Bone marrow (tissue), 2 donors: ENCODE measurements around the gene SEMA4C.
"Not testable (repeated sequence)": the region's sequence is repeated elsewhere in the genome, so short reads cannot be mapped to it uniquely, and the experiment has no call there.

Experiments used
- DNase-seq, 2 donors: peaks; one replicate each; lab custom pipeline; 2025; lab: John Stamatoyannopoulos, UW

SEMA4C gene

GRCh38 chr2:96898135-96898505 is 28.2 kb upstream of the SEMA4C start:
- no peak for DNase-seq

GRCh38 chr2:96897491-96898134 is 27.7 kb upstream of the SEMA4C start:
- no peak for DNase-seq

- no peak for DNase-seq
Observed at GRCh38 chr2:96895746-96896651, 26.1 kb upstream of the SEMA4C start.

DNA sequence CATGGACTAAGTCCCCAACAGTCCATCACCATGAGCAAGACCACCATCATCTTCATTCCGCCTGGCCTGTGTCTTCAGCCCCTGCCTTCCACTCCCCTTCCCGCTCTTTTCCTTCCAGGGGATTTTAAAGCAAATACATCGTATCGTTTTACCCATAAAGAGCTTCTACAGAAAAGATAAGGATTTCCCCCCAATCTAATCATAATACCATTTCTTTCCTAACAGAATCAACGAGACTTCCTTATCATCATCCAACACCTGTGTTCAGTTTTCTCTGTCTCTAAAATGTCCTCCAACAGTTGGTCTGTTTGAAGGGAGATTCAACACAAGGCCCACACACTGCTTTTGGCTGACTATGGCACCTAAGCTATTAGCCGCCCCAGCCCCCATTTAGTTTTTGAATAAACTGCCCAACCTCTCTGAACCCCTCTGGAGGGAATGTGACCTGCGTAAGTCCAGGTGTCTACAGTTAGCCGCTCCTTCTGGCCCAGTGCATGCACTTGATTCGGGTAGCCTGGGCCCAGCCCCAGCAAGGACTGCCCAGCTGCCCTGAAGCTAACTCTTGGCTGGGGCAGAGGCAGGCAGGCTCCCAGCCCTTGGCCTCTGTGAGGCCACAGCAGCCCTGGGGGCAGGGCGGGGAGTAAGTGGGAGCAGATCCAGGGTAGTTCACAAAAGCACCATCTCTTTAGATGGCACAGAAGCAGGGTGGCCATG is 25.3 kb upstream of the SEMA4C start:
- DNase-seq, result no peak

- DNase-seq, result no peak
Observed at GRCh38 chr2:96894151-96894531, 24.3 kb upstream of the SEMA4C start.

DNA sequence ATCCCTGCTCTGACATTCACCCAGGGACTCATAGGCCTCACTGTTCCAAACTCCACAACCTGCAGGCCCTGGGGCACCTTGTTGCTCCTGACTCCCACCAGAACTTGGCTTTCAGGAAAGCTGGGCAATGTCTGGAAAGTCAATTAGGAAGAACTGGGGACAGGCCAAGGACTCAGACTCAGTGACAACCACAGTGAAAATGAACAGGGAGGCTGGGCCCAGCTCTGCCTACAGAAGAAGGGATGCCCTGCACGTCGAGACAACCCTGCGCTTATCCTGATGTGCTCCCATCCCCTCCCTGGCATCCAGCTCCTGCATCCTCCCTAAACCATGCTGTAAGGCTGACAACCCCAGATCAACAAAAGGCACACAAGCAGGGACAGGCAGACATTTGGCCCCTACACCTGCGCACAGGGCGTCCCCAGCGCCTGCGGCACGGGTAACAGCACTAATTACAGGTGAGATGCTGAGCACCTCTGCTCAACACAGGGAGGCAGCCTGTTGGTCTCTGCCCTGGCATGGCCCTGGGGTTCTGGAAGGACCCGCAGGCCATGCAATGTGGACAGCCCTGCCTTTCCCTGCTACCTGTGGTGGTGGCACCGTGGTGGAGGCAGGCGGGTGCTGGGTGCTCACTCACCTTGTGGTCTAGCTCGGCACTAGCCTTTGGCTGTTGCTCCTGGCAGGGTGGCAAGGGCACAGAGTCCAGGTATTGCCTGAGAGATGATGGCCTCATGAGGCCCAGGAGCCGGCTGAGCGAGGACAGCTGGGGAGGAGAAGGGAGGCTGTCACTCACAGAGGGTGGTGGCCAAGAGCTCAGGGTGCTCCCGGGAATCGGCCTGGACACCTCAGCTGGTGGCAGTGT is 23.6 kb upstream of the SEMA4C start:
- no peak for DNase-seq

- no peak for DNase-seq
Observed at GRCh38 chr2:96891591-96892333, 21.9 kb upstream of the SEMA4C start.

DNA sequence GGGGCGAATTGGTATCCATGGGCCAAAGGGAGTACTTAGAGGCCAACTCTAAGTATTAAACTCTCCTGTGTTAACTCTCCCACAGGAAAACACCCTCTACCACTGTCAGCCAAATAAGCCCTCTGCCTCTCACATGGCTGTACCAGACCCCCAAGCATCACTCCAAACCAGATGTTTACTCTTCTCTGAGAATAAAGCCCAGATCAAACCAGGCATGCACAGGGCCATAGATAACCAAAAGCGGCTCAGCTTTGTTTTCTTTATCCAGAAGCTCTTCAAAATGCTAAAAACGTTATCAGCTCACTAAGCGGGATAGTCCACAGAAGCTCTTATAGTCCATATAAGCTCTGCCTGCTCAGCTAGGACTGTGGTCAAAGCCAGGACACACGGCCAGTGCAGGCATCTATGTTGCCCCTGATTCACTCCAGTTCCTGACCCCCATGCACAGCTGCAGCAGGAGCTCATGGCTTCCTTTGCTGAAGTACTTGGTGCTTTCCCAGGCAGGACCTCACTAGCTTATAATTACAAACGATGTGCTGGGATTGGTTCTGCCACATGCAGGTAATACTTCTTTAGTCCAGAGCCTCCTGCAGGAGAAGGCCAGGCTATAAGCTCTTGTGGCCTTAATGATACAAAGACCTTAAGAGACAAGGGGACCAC is 21.0 kb upstream of the SEMA4C start:
- no peak for DNase-seq

DNA sequence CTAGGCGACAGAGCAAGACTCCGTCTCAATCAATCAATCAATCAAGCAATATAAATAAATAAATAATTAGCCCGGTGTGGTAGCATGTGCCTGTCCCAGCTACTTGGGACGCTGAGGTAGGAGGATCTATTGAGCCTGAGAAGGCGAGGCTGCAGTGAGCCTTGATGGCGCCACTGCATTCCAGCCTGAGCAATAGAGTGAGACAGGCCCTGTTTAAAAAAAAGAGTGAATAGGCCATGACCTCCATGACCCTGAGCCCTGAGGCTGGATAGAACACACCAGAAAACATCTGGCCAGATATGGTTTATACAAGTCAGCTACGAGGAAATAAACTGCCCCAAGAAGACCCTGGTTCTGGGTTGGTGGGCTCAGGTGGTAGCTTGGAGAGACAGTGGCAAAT is 20.4 kb upstream of the SEMA4C start:
- DNase-seq, result no peak

- not testable (repeated sequence) for DNase-seq
Observed at GRCh38 chr2:96889502-96889901, 19.6 kb upstream of the SEMA4C start.

DNA sequence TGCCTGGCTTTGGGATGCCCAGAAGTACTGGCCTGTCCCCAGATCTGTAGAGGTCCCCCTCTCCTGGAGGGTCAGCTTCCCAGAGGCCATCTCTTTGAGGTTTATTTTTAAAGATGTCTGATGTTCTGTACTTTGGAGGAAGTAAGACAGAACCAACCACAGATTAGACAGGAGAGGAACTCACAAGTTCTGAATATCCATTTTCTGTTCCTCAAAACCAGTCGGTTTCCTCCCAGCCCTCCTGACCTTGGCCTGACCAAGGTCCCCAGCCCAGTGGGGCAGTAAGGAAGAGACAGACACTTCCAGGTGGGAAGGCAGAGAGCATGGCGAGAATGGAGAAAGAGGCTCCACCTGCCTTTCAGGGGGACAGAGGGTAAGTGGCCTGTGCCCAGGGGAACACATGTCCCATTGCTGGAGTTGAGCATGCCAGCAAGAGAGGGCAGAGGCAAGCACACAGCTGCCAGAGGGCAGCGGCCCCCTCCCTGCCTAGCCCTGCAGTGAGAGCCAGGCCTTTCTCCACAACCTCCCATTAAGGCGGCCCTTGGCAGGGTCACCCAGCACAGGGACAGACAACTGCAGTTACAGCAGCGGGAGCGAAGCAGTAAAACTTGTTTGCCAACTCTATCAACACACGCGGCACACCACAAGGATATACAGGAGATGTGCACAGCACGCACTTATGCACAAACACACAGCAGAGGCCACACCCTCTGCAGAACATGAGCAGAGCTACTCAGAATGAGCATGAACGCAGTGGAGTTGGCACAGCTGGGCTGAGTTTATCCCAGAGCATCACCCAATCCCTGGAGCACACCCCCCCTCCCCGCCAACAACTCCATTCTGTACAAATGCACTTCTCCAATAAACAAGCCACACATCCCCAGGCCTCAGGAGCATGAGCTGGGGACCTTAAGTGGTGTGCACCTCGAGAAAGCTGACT is 18.5 kb upstream of the SEMA4C start:
- no peak for DNase-seq

GRCh38 chr2:96887493-96888012 is 17.7 kb upstream of the SEMA4C start:
- no peak for DNase-seq

GRCh38 chr2:96885432-96886347 is 15.8 kb upstream of the SEMA4C start:
- DNase-seq, result no peak

DNA sequence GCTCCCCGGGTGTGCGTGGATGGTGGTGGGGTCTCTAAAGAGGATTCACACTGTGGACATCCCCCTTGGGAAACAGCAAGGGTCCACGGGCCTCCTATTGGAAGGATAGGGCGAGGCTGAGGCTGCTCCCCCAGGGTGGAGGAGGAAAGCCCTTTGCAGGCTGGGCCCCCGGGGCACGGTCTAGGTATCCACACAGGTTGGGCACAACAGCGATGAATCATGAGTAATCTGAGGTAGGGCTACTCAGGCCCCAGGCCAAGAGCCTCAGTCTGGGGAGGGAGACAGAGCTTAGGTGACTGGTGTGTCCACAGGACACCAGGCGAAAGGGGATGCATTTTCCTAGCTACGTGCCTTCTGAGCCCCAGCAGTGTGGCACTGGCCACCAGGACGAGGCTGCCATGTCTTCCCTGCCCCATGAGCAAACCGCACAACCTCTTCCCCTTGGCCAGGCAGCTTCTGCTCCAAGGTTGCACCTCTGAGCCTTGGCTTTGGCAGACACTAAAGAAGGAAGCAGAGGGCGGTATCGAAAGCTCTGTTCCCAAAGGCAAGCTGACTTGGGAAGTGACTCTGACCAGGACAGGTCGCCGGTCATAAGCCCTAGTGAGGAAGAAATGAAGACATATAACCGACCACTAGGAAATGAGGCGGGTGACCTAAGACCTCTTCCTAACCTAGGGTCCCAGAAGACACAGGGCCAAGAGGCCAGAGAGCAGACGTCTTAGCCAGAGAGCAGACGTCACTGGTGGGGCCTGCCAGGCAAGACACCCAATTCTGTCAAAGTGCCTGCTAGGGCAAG is 14.6 kb upstream of the SEMA4C start:
- DNase-seq, result no peak

DNA sequence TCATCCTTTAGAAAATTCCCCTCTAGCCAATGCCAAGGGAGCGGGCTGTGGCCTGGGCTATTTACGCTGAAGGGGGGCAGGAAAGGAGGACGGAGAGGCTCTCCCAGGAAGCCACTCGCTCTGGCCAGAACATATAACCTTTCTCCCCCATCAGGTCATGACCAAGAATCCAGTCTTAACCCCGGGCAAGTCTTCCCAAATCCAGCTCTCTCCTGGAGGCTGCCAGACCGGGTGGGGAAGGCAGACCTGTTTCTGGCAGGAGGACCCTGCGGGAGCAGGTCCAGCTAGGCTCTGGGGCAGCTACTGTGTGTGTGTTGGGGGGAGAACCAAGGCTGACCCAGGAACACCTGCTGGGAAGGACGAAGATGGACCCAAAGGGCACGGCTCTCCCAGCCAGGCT is 13.4 kb upstream of the SEMA4C start:
- no peak for DNase-seq

- DNase-seq, result no peak
Observed at GRCh38 chr2:96882906-96883305, 13.0 kb upstream of the SEMA4C start.

DNA sequence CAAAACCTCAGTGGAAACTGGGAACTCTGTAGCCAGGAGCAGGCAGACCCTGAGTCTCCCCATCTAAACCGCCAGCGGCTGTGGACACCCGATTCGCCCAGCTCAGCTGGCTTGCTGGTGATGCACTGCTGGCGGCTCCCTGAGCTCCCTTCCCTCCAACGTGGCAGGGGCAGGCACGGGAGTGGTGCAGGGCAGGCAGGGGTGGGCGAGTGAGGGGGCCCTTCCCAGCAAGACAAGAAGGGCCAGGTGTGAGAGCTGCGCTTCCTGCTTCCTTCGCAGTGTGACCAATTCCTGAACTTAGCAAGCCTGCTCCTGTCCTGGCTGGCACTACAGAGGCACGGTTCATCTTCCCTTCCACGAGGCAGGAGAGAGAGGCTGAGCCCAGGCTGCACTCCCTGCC is 12.3 kb upstream of the SEMA4C start:
- no peak for DNase-seq
